Ovary (tissue), 3 donors: Measurements from ENCODE around the gene HIKESHI.

Experiments used
- CTCF ChIP-seq, 3 donors: fragments of 450-650 bp in 2 of 3; fragments of 200-600 bp in 1 of 3; IDR thresholded peaks; one replicate each; pipeline versions ENCODE4 v1.5.1 to v1.8.0; 2016 to 2022; ENCODE audit warnings: antibody characterized with exemption in 3 of 3, mild to moderate bottlenecking in 1 of 3
- EP300 ChIP-seq: sonication (generic); formaldehyde crosslinking; IDR thresholded peaks from one replicate; pipeline ENCODE4 v1.6.1; 2017; ENCODE audit warnings: antibody characterized with exemption
- POLR2A ChIP-seq: fragments of 450-650 bp; IDR thresholded peaks from one replicate; pipeline ENCODE4 v1.6.1; 2017; ENCODE audit warnings: antibody characterized with exemption, mild to moderate bottlenecking, moderate library complexity
- donor health status: DM: no; HTN: no; CAD: no.

- TF ChIP-seq POLR2A (no peak), EP300 (no peak), CTCF (IDR thresholded peaks at IDR 0.05) (no peak)
Measured at GRCh38 chr11:86388198-86388597, 86.2 kb downstream of the HIKESHI start.
